ENCODE measurements around the gene RNF225. TPM values are rescaled to one million over a fixed set of nuclear protein-coding genes. Genes with fewer than 3 reads are reported as not detected.

RNF225 gene
- total RNA-seq, 4 donors from 2014 or later, result not detected

DNA sequence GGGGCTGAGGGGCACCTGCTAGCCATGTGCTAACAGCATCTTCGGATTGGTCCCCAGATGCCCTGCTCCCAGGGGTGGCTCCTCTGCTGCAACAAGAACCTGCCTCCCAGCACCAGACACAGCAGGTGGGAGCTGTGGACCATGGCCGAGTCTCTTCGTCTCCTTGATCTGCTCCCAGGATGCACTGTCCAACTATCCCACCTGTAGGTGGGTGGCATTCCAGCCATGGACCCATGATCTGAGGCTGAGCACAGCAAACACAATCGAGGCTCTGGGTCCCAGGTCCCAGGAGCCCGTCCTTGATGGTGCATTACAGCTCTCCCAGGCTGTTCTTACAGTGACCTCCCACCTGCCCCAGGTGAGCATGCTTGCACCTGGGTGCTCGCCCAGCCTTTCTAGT lies 16.2 kb upstream of the RNF225 start:
- TF ChIP-seq CTCF (IDR thresholded peaks at IDR 0.05), result no peak
- no peak for DNase-seq (ENCODE audit: low spot score)
- no peak for ATAC-seq (ENCODE audit: low FRiP score)

- no peak for TF ChIP-seq CTCF (IDR thresholded peaks at IDR 0.05)
- no peak for ATAC-seq (ENCODE audit: low FRiP score)
- DNase-seq (ENCODE audit: low spot score), result no peak
Measured at GRCh38 chr19:58380037-58380661, 15.3 kb upstream of the RNF225 start.

GRCh38 chr19:58380662-58381459 lies 14.6 kb upstream of the RNF225 start, which contains the start of gene ZNF837:
Gene ZNF837, minus strand, starts transcription at chr19:58381030. Its CDS starts 11,698 bp downstream, at chr19:58369332.
- TF ChIP-seq CTCF (IDR thresholded peaks at IDR 0.05), result no peak
- DNase-seq (ENCODE audit: low spot score), result peak; percentile 82
- peak; percentile 94 for ATAC-seq (ENCODE audit: low FRiP score)

DNA sequence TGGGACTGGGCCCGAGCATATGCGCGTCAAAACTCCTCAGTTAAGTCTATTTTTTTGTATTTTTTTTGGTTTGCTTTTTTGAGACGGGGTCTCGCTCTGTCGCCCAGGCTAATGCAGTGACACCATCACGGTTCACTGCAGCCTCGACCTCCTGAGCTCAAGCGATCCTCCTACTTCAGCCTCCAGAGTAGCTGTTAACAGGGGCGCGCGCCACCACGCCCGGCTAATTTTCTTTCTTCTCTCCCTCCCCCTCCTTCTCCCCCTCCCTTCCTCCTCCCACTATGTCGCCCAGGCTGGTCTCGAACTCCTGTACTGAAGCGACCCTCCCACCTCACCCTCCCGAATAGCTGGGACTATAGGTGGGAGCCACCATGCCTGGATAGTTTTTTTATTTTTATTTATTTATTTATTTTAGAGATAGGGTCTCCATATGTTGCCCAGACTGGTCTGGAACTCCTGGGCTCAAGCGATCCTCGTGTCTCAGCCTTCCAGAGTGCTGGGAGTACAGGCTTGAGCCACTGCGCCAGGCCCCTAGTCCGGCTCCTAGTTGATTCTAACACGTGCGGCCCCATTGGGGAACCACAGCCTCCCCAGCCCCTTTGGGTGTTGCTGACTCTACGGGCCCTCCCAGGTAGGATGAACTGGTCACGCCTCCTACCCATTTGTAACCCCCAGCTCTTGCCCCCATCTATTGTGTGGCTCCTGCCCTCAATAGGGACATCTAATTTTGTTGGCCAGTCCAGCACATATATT lies 13.8 kb upstream of the RNF225 start:
- DNase-seq (ENCODE audit: low spot score) (no peak), ATAC-seq (ENCODE audit: low FRiP score) (no peak)
- TF ChIP-seq CTCF (IDR thresholded peaks at IDR 0.05), result no peak

DNA sequence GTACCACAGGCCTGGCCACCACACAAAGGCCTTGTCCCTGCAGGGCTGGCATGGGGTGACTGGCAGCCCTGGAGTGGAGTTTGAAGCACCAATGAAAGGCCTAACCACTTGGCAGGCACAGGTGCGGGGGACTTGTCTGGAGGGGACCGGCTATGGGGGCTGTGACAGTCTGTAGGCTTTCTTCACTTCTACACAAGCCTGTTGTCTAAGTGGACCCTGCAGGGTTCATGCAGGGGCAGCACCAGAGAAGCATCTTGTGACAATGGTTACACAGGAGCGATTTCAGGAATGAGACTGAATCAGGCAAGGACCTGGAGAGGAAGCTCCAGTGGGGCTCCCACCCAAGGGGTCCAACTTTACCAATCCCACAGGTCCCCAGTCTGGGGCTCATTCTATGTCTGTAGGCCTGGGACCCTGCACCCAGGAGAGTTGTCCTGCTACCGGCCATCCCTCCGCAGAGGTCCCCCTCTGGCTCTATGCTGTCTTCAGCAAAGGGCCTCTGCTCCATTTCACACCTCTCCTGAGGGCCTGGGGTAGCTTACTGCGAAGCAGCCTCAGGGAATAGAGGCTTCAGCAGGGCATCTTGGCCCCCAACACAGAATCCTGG lies 12.4 kb upstream of the RNF225 start:
- TF ChIP-seq CTCF (IDR thresholded peaks at IDR 0.05), result no peak
- ATAC-seq (ENCODE audit: low FRiP score) (no peak), DNase-seq (ENCODE audit: low spot score) (no peak)

GRCh38 chr19:58385313-58385890 lies 10.1 kb upstream of the RNF225 start:
- no peak for TF ChIP-seq CTCF (IDR thresholded peaks at IDR 0.05)
- no peak for DNase-seq (ENCODE audit: low spot score)
- ATAC-seq (ENCODE audit: low FRiP score), result no peak
